Skin of body (tissue), 2 donors: ENCODE measurements around the gene SPECC1L. TPM values are rescaled to one million over a fixed set of nuclear protein-coding genes. Genes with fewer than 3 reads are reported as not detected.

Experiments used
- DNase-seq: peaks from one replicate; lab custom pipeline; 2025; lab: John Stamatoyannopoulos, UW
- total RNA-seq: library from RNA; depleted of rRNA; stranded (reverse); fragments of >200 nt; gene quantifications from one replicate; pipeline ENCODE4 v1.2.3, GENCODE V29; 2014

SPECC1L gene
- total RNA-seq, 1 donor from 2014 or later: 28.8 TPM

DNA sequence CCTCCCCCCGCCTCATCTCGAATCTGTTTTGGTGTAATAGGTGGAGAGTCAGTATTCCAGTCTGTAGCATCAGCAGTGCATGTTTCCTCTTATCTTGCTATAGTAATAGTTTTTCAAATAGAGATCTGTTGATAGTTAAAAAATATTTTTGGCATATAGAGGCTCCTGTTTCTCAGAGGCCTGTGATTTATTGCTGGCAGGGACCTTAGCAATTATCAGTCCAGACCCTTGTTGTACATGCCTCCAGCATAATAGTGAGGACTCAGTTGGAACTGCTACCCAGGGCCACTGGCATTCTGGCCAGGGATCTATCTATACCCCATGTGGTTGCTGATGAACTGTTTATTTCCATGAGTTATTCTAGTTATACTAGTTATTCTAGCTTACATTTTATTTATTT lies 52.6 kb downstream of the SPECC1L start:
- no peak for DNase-seq

GRCh38 chr22:24323695-24324094 lies 53.1 kb downstream of the SPECC1L start:
- DNase-seq: no peak

GRCh38 chr22:24324137-24324536 lies 53.5 kb downstream of the SPECC1L start:
- DNase-seq: no peak

DNA sequence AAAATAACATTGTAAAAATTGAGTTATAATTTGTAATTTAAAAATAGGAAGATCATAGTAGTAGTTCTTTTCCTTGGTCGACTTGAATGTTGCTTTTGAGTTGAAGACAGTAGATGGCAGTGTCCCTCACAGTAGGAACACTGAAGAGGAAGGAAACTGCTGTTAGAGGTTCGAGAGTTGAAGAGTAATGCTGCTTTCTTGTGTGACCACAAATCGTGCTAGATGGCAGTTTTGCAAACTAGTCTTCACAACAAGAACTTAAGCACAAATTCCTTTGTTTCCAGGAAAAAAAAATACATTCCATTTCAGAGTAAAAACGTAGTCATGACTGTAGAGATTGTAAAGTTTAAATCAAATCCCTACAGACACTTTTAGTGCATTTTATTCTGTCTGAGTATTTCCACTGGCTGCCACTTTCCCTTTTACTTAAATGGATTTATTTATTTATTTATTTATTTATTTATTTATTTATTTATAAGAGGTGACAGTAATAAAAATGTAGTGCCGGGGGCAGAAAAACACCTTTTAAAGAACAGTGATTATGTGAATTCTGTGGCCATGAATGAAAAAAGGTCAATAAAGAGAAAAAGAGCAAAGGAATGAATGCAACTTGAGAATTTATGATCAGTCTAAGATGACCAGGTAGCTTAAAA lies 54.6 kb downstream of the SPECC1L start:
- DNase-seq: peak; percentile 66

GRCh38 chr22:24326266-24326665 lies 55.6 kb downstream of the SPECC1L start:
- DNase-seq: no peak

- DNase-seq: no peak
These were observed 57.2 kb downstream of the SPECC1L start for GRCh38 chr22:24327832-24328231.

DNA sequence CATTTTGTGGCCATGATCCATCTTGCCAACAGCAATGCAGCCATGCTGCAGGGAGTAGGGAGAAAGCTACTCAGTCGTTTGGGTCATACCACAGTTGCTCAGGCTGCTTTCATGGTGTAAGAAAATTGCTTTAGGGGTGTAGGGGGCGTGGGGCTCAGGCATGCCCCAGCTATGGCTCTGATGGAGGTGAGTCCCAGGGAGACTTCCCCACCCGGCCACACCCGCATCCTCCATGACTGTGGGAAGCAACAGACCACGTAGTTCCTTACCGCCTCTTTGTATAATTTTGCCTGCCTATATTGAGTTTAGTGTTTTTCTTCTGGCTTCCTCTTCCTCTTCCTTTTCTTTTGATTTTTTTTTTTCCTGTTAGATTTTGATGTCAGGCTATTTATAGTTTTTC lies 58.8 kb downstream of the SPECC1L start:
- no peak for DNase-seq

DNA sequence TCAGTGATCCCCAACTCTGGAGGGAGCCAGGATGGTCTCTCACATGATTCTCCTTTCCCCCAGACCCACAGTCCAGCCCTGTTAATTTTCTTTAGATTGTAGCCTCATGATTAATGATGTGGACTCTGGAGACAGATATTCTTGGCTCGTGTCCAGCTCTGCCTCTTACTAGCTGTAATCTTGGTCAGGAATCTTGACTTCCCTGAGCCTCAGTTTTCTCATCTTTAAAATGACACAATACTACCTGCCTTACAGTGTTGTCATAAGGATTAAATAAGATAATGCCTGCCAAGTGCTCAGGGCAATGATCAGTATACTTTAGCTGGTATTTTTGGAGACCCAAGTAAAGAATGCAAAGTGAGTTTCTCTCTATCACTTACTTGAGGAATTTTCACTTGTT lies 60.0 kb downstream of the SPECC1L start:
- no peak for DNase-seq

- no peak for DNase-seq
These were observed 61.1 kb downstream of the SPECC1L start for GRCh38 chr22:24331468-24332440.

GRCh38 chr22:24333301-24333700 lies 62.7 kb downstream of the SPECC1L start:
- no peak for DNase-seq

- no peak for DNase-seq
These were observed 64.9 kb downstream of the SPECC1L start for GRCh38 chr22:24335496-24335895.

DNA sequence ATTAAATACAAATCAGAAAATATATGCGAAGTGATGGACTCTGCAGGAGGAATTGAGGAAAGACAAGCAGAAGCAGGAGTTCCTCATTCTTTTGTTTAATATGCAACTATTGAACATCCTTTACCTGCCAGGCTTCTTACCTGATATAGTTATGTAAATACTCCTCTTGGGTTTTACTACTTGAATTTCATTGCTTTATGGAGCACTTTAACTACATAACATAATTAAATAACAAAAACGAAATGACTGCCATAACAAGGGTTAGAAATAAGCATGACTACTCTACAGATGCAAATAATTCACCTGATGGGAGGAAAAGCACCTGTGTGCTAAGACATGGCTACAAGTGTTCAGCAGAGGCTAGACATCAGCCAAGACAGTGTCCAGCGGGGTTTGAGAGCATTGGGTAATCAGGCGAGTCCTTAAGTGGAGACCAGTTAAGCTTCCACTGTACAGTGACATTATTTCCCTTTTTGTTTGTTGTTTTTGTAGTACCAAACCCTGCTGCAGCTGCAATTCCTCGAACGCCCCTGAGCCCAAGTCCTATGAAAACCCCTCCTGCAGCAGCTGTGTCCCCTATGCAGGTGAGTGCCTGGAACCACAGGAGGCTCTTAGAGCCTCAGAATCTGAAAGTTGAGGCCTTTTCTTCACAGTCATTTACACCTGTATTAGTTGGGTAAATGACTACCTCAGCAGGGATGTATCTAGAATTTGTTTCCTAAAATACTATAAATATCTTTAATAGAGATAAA lies 67.4 kb downstream of the SPECC1L start:
- no peak for DNase-seq

GRCh38 chr22:24338726-24339451 lies 68.3 kb downstream of the SPECC1L start:
- DNase-seq: no peak

GRCh38 chr22:24339452-24339747 lies 68.8 kb downstream of the SPECC1L start:
- no peak for DNase-seq

GRCh38 chr22:24341627-24342026 lies 71.0 kb downstream of the SPECC1L start:
- no peak for DNase-seq

GRCh38 chr22:24350627-24351026 lies 80.0 kb downstream of the SPECC1L start:
- DNase-seq: no peak

DNA sequence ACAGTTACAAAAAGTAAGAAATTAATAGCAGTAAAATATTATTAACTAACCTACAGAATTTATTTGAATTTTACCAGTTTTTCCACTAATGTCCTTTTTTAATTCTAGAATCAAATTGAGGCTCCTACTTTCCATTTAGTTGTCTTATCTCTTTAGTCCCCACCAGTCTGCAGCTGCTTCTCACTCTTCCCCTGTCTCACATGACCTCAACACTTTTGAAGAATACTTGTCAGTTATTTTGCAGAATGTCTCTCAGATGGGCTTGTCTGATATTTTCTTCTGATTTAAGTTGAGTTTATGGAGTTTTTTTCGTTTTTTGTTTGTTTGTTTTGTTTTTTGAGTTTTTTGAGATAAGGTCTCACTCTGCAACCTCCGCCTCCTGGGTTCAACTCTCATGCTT lies 82.5 kb downstream of the SPECC1L start:
- no peak for DNase-seq

GRCh38 chr22:24355574-24355973 lies 84.9 kb downstream of the SPECC1L start:
- DNase-seq: no peak

GRCh38 chr22:24357547-24357946 lies 86.9 kb downstream of the SPECC1L start:
- DNase-seq: no peak

DNA sequence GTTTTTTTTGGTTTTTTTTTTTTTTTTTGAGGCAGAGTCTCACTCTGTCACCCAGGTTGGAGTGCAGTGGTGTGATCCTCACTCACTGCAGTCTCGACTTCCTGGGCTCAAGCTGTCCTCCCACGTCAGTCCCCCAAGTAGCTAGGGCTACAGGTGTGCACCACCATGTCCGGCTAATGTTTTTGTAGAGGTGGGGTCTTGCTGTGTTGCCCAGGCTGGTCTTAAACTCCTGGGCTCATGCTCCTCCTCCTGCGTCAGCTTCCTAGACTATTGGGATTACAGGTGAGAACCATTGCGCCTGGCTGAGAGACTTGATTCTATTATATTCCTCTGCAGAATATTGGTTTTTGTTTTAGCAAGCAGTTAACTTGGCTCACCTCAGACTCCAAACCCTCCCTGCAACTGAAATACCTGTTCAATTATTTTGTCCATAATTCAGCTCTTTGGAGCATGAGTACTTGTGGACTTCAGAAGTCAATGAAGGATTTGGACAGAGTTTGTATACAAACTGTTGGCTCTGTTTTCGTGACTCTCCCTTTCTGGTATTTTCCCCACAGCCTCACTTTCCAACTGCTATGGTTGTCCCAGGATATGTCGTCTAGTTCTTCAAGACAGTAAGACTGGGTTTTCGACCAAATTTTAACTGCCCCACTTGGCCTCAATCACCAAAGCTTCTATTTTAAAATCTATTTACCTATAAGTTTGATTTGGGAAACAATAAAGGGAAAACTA lies 87.6 kb downstream of the SPECC1L start:
- no peak for DNase-seq
